HepG2 (cell line): ENCODE data around the gene ZNF101. TPM values are rescaled to one million over a fixed set of nuclear protein-coding genes. Genes with fewer than 3 reads are reported as not detected.
A peak's percentile ranks its signal among the peaks of the same experiment; 100 is the strongest.
"Not testable (repeated sequence)": the region's sequence is repeated elsewhere in the genome, so short reads cannot be mapped to it uniquely, and the experiment has no call there.

Experiments used
- ATAC-seq: fragments of 200-7000 bp; cut with Tn5 transposase; 3 replicates; pipeline ENCODE4 v1.9.1; 2020; ENCODE audit warnings: mild to moderate bottlenecking, moderate library complexity
- BruUV-seq: library from RNA; stranded (reverse); fragments of 400-500 nt; replicated peaks from 2 replicates; lab custom pipeline; 2021; lab: Mats Ljungman, UMichigan
- CTCF ChIA-PET: fragments of 300-600 bp; formaldehyde crosslinking; extraction: SDS; loops from one replicate; lab custom pipeline; 2021; ENCODE audit warnings: low total read pairs, inconsistent platforms, low intra/inter-chr PET ratio; lab: Yijun Ruan, JAX
- POLR2A ChIA-PET: fragments of 350-600 bp; sonication (Branson Sonifier 250); formaldehyde crosslinking; loops from one replicate; lab custom pipeline; 2020; ENCODE audit warnings: antibody characterized with exemption, inconsistent platforms; lab: Yijun Ruan, JAX
- DNase-seq: peaks from one replicate; pipeline ENCODE4 v3.0.0-alpha.2; 2015; ENCODE audit warnings: low spot score
- FAIRE-seq: peaks from 3 replicates; lab custom pipeline; 2011; peaks lifted over from hg19 to GRCh38; lab: Jason Lieb, UNC
- H2AFZ ChIP-seq: one replicate; pipeline ENCODE4 v1.6.1; 2011; ENCODE audit warnings: low read length, inconsistent platforms
- H3K27ac ChIP-seq: fragments of 300-600 bp; 3 replicates; pipeline ENCODE4 v1.8.0; 2011; ENCODE audit warnings: mixed run types, mild to moderate bottlenecking, mixed read lengths, low read length, inconsistent platforms; ENCODE audit not compliant: insufficient read depth; ENCODE audit errors: extremely low read length
- H3K27me3 ChIP-seq, 2 experiments: fragments of 200-600 bp in 1 of 2; 2 replicates in 1 of 2; 3 replicates in 1 of 2; pipeline versions ENCODE4 v1.6.0 to v1.8.0; 2011; ENCODE audit warnings: low read length in 2 of 2, mild to moderate bottlenecking in 2 of 2, moderate library complexity in 2 of 2, inconsistent platforms in 1 of 2; ENCODE audit not compliant: insufficient read depth in 2 of 2, control insufficient read depth in 1 of 2
- H3K36me3 ChIP-seq, 2 experiments: fragments of 200-600 bp in 1 of 2; replicated peaks in 1 of 2; 2 replicates in 1 of 2; 3 replicates in 1 of 2; pipeline versions ENCODE4 v1.5.1 to v1.8.0; 2011; ENCODE audit warnings: low read length in 2 of 2, inconsistent platforms in 1 of 2; ENCODE audit not compliant: insufficient read depth in 2 of 2, control insufficient read depth in 1 of 2
- H3K4me1 ChIP-seq: 2 replicates; pipeline ENCODE4 v1.5.1; 2012; ENCODE audit warnings: low read length, inconsistent platforms; ENCODE audit not compliant: insufficient read depth
- H3K4me2 ChIP-seq: 2 replicates; pipeline ENCODE4 v1.6.0; 2011; ENCODE audit warnings: low read depth, low read length, inconsistent platforms
- H3K4me3 ChIP-seq, 3 experiments: fragments of 200-600 bp in 1 of 3; sonication (generic), shearing (Covaris generic) in 1 of 3; replicated peaks in 1 of 3; 2 replicates each; pipeline ENCODE4 v1.5.1; 2011 to 2016; ENCODE audit warnings: low read length in 3 of 3, inconsistent platforms in 2 of 3, low read depth in 2 of 3, mild to moderate bottlenecking in 2 of 3, control low read depth in 1 of 3, mixed read lengths in 1 of 3; ENCODE audit not compliant: insufficient read depth in 1 of 3
- H3K79me2 ChIP-seq: one replicate; pipeline ENCODE4 v1.6.1; 2011; ENCODE audit warnings: low read length, inconsistent platforms; ENCODE audit not compliant: insufficient read depth
- H3K9ac ChIP-seq: 2 replicates; pipeline ENCODE4 v1.6.0; 2011; ENCODE audit warnings: mild to moderate bottlenecking, low read depth, low read length, inconsistent platforms; ENCODE audit not compliant: insufficient read depth
- H3K9me3 ChIP-seq: 2 replicates; pipeline ENCODE4 v1.5.1; 2012; ENCODE audit warnings: mild to moderate bottlenecking, low read length
- H4K20me1 ChIP-seq: 2 replicates; pipeline ENCODE4 v1.6.0; 2011; ENCODE audit warnings: inconsistent platforms, mild to moderate bottlenecking, low read length, moderate library complexity; ENCODE audit not compliant: insufficient read depth
- ADNP ChIP-seq: sonication (generic); formaldehyde crosslinking; IDR thresholded peaks from 2 replicates; pipeline ENCODE4 v1.4.0; 2020; ENCODE audit warnings: missing genetic modification reagents
- FIP1L1 ChIP-seq: fragments of 200-400 bp; formaldehyde crosslinking; IDR thresholded peaks from 2 replicates; pipeline ENCODE4 v1.6.1; 2018; ENCODE audit warnings: low read depth, mild to moderate bottlenecking, low read length, moderate library complexity, borderline replicate concordance; ENCODE audit not compliant: insufficient read depth
- HES4 ChIP-seq: sonication (generic); formaldehyde crosslinking; IDR thresholded peaks from 2 replicates; pipeline ENCODE4 v1.9.0; 2021; ENCODE audit warnings: mild to moderate bottlenecking, missing genetic modification reagents, borderline replicate concordance
- HNRNPL ChIP-seq: fragments of 200-400 bp; formaldehyde crosslinking; IDR thresholded peaks from 2 replicates; pipeline ENCODE4 v1.6.1; 2017; ENCODE audit warnings: mild to moderate bottlenecking, low read depth, low read length
- HOXA7 ChIP-seq: sonication (generic); formaldehyde crosslinking; IDR thresholded peaks from 2 replicates; pipeline ENCODE4 v1.8.1; 2022; ENCODE audit warnings: mild to moderate bottlenecking, missing genetic modification reagents, moderate library complexity
- KLF16 ChIP-seq, 2 experiments: sonication (generic) in 1 of 2; formaldehyde crosslinking in 1 of 2; IDR thresholded peaks; 2 replicates each; pipeline versions ENCODE4 v1.6.1 to v1.8.0; 2016 to 2023; ENCODE audit warnings: missing genetic modification reagents in 2 of 2, missing compliant biosample characterization in 1 of 2
- RFX5 ChIP-seq: IDR thresholded peaks from 2 replicates; pipeline ENCODE4 v1.6.1; 2011; ENCODE audit warnings: low read depth, low read length, improper control_type of control experiment
- ZC3H13 ChIP-seq: sonication (generic); formaldehyde crosslinking; IDR thresholded peaks from 2 replicates; pipeline ENCODE4 v1.8.1; 2023; ENCODE audit warnings: mild to moderate bottlenecking, missing genetic modification reagents, moderate library complexity
- ZFAT ChIP-seq: sonication (generic); formaldehyde crosslinking; conservative IDR thresholded peaks from 2 replicates; pipeline ENCODE4 v1.8.1; 2023; ENCODE audit warnings: missing genetic modification reagents, inconsistent platforms
- ZNF775 ChIP-seq: sonication (generic); formaldehyde crosslinking; IDR thresholded peaks from 2 replicates; pipeline ENCODE4 v1.4.0; 2020; ENCODE audit warnings: missing genetic modification reagents, mild to moderate bottlenecking, moderate library complexity, borderline replicate concordance
- ZNF891 ChIP-seq: sonication (generic); formaldehyde crosslinking; IDR thresholded peaks from 2 replicates; pipeline ENCODE4 v1.5.0; 2020; ENCODE audit warnings: mild to moderate bottlenecking, missing genetic modification reagents
- WGBS: methylation state at CpG from one replicate; pipeline ENCODE4 v1.1.6; 2017; ENCODE audit warnings: low lambda C conversion rate; 5-methylcytosine and 5-hydroxymethylcytosine counted together
- in situ Hi-C: cut with HindIII; loops from 2 replicates; pipeline ENCODE4 v1.10.0; 2017; ENCODE audit warnings: low pct_unique_long_range_greater_than_20kb; ENCODE audit not compliant: extremely low pct_ligation_motif_present
- intact Hi-C: fragments of 100-400 bp; cut with micrococcal nuclease; formaldehyde crosslinking; loops from one replicate; pipeline ENCODE4 v1.10.0; 2022; ENCODE audit not compliant: unreplicated experiment
- polyA plus RNA-seq, 8 experiments: library from polyadenylated mRNA; depleted of rRNA in 3 of 8; stranded (reverse) in 7 of 8; unstranded in 1 of 8; fragments of >200 nt; fragmentation: Illumina TruSeq in 4 of 8; extraction: Trizol in 4 of 8; gene quantifications; 2 replicates each; pipeline versions ENCODE4 v1.2.1 to v1.2.3, GENCODE V29; 2011 to 2016; ENCODE audit warnings: low read depth in 4 of 8, missing spikeins in 1 of 8, mixed read lengths in 1 of 8; ENCODE audit not compliant: insufficient read depth in 1 of 8
- total RNA-seq, 5 experiments: library from RNA; depleted of rRNA; stranded (reverse); fragments of >200 nt; fragmentation: Illumina TruSeq; extraction: Trizol; gene quantifications; 2 replicates each; pipeline ENCODE4 v1.2.3, GENCODE V29; 2016; ENCODE audit warnings: low read depth in 1 of 5
- TF ChIP-seq, protein P1 (sequence below): sonication (generic); formaldehyde crosslinking; IDR thresholded peaks from 2 replicates; pipeline ENCODE4 v1.5.0; 2020; ENCODE audit warnings: missing genetic modification reagents, mild to moderate bottlenecking, borderline replicate concordance
- TF ChIP-seq, protein P2 (sequence below): sonication (generic); formaldehyde crosslinking; IDR thresholded peaks from 2 replicates; pipeline ENCODE4 v1.8.0; 2022; ENCODE audit warnings: missing genetic modification reagents, mild to moderate bottlenecking, moderate library complexity, borderline replicate concordance
- TF ChIP-seq, protein P3 (sequence below): IDR thresholded peaks from 2 replicates; pipeline ENCODE4 v1.6.1; 2016; ENCODE audit warnings: low read depth, borderline replicate concordance

Gene ZNF101
- total and polyA plus RNA-seq, 2 of the 13 experiments (the other 11 are each of a cell fraction or from before 2014, with no cell fraction given) = 12.9 to 28.9 TPM

DNA sequence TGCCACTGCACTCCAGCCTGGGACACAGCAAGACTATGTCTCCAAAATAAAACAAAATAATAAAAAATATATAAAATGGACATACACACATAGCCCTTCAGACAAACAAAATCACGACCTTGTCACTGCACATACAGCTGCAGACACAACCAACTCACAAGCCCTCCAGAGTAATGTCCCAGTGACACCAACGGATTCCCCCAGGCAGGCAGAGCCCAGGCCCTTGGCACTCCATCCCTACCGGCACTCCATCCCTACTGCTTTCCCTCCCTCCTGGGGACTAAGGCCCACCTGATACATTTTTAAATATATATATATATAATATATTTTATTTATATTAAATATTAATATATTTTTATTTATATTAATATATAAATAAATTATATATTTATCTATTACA, 18.5 kb downstream of the ZNF101 start:
- Histone ChIP-seq H3K79me2 (no peaks in the 10 kb centered on the region), H3K4me2 (no peak overlapping the region), H3K4me3 (no peak overlapping the region), H2AFZ (no peak overlapping the region), H3K4me1 (no peaks in the 10 kb centered on the region), H3K9ac (no peak overlapping the region), H3K27me3 (no peaks in the 10 kb centered on the region; a peak in 1 of 5 replicates)
- in situ Hi-C loops = no loop called here
- no TSS peak for BruUV-seq
- 83% methylated on average over 3 of the region's 3 CpGs for WGBS
- ATAC-seq (peak; percentile 78), FAIRE-seq (no peak), DNase-seq (no peak)
- TF ChIP-seq ZFAT (CRISPR knock-in tag) = no peak
- TF ChIP-seq, protein P1, sequence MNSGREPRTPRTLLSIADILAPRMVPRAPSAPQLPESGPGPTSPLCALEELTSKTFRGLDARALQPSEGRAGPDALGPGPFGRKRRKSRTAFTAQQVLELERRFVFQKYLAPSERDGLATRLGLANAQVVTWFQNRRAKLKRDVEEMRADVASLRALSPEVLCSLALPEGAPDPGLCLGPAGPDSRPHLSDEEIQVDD = no peak
- TF ChIP-seq ADNP = no peak
- no peak for TF ChIP-seq FIP1L1
- TF ChIP-seq ZC3H13 (CRISPR knock-in tag) = no peak
- no peak for TF ChIP-seq ZNF891 (CRISPR knock-in tag)
- no peak for TF ChIP-seq RFX5
- TF ChIP-seq ZNF775 (CRISPR knock-in tag) = no peak
- no peak for TF ChIP-seq HOXA7 (CRISPR knock-in tag)
- TF ChIP-seq KLF16 (CRISPR knock-in tag; IDR thresholded peaks at IDR 0.05) = no peak
- TF ChIP-seq, protein P2, sequence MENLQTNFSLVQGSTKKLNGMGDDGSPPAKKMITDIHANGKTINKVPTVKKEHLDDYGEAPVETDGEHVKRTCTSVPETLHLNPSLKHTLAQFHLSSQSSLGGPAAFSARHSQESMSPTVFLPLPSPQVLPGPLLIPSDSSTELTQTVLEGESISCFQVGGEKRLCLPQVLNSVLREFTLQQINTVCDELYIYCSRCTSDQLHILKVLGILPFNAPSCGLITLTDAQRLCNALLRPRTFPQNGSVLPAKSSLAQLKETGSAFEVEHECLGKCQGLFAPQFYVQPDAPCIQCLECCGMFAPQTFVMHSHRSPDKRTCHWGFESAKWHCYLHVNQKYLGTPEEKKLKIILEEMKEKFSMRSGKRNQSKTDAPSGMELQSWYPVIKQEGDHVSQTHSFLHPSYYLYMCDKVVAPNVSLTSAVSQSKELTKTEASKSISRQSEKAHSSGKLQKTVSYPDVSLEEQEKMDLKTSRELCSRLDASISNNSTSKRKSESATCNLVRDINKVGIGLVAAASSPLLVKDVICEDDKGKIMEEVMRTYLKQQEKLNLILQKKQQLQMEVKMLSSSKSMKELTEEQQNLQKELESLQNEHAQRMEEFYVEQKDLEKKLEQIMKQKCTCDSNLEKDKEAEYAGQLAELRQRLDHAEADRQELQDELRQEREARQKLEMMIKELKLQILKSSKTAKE (CRISPR knock-in tag) = no peak
- no peak for TF ChIP-seq HES4
- no peak for TF ChIP-seq HNRNPL
- TF ChIP-seq, protein P3, sequence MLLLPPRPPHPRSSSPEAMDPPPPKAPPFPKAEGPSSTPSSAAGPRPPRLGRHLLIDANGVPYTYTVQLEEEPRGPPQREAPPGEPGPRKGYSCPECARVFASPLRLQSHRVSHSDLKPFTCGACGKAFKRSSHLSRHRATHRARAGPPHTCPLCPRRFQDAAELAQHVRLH (CRISPR knock-in tag) = no peak
- TF ChIP-seq, all 625 proteins: peak for 0
- Histone ChIP-seq H3K27ac (no peak overlapping the region), H3K36me3 (0 out of 5 replicates have a peak, but pooled peaks cover 0 to 3% of the 10 kb centered on the region in 2 experiments), H3K9me3 (no peaks in the 10 kb centered on the region), H4K20me1 (no peaks in the 10 kb centered on the region)
- CTCF ChIA-PET = no interaction called here
- intact Hi-C loops = no loop called here
- POLR2A ChIA-PET = no interaction called here

DNA sequence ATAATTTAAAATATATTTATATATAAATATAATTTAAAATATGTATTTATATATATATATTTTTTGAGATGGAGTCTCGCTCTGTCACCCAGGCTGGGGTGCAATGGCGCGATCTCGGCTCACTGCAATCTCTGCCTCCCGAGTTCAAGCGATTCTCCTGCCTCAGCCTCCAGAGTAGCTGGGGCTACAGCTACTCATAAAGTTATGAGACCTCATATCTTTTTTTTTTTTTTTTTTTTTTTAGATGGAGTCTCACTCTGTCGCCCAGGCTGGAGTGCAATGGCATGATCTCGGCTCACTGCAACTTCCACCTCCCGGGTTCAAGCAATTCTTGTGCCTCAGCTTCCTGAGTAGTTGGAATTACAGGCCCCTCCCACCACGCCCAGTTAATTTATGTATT, 20.4 kb downstream of the ZNF101 start:
- FAIRE-seq, CTCF ChIA-PET, POLR2A ChIA-PET, DNase-seq, H2AFZ ChIP-seq, intact Hi-C loops, BruUV-seq, H4K20me1 ChIP-seq, H3K27ac ChIP-seq, H3K4me1 ChIP-seq, H3K9ac ChIP-seq, H3K79me2 ChIP-seq, H3K9me3 ChIP-seq, H3K4me3 ChIP-seq, H3K36me3 ChIP-seq, H3K27me3 ChIP-seq, H3K4me2 ChIP-seq, in situ Hi-C loops, ATAC-seq: not testable (repeated sequence)
- 98% methylated on average over 10 of the region's 10 CpGs for WGBS
